Rectal smooth muscle tissue (tissue), 1 donor: ENCODE data around the gene BEND2.
"Not testable (repeated sequence)": the region's sequence is repeated elsewhere in the genome, so short reads cannot be mapped to it uniquely, and the experiment has no call there.

Experiments used
- H3K27ac ChIP-seq: one replicate; pipeline ENCODE4 v1.7.0; 2013; ENCODE audit warnings: low read depth, low read length, inconsistent platforms
- H3K27me3 ChIP-seq: one replicate; pipeline ENCODE4 v1.7.0; 2013; ENCODE audit warnings: low read length; ENCODE audit not compliant: control insufficient read depth, insufficient read depth
- H3K36me3 ChIP-seq: one replicate; pipeline ENCODE4 v1.7.0; 2013; ENCODE audit warnings: low read length; ENCODE audit not compliant: control insufficient read depth, insufficient read depth
- H3K4me1 ChIP-seq: one replicate; pipeline ENCODE4 v1.7.0; 2013; ENCODE audit warnings: low read length; ENCODE audit not compliant: control insufficient read depth, insufficient read depth
- H3K4me3 ChIP-seq: one replicate; pipeline ENCODE4 v1.7.0; 2013; ENCODE audit warnings: low read length
- H3K9ac ChIP-seq: one replicate; pipeline ENCODE4 v1.7.0; 2013; ENCODE audit warnings: low read length

The BEND2 gene

GRCh38 chrX:18220786-18221185 is at the start of gene BEND2:
Gene BEND2, minus strand, starts transcription at chrX:18220886. Its CDS starts 136 bp downstream, at chrX:18220750.
- H3K4me3 ChIP-seq: no peak within 1 kb of the TSS
- no peaks in the 10 kb centered on the region for H3K27me3 ChIP-seq
- no peak within 1 kb of the TSS for H3K27ac ChIP-seq
- no peaks in the 10 kb centered on the region for H3K4me1 ChIP-seq
- H3K9ac ChIP-seq: no peak within 1 kb of the TSS
- H3K36me3 ChIP-seq: no peaks in the 10 kb centered on the region

- Histone ChIP-seq H3K4me3 (no peak overlapping the region), H3K36me3 (no peaks in the 10 kb centered on the region), H3K9ac (no peak overlapping the region), H3K27ac (no peak overlapping the region), H3K27me3 (no peaks in the 10 kb centered on the region), H3K4me1 (no peaks in the 10 kb centered on the region)
Measured at GRCh38 chrX:18255059-18255458, 34.4 kb upstream of the BEND2 start.

- Histone ChIP-seq H3K4me3 (no peak overlapping the region), H3K36me3 (no peaks in the 10 kb centered on the region), H3K4me1 (no peaks in the 10 kb centered on the region), H3K27me3 (no peaks in the 10 kb centered on the region), H3K9ac (no peak overlapping the region), H3K27ac (no peak overlapping the region)
Measured at GRCh38 chrX:18252644-18253359, 32.1 kb upstream of the BEND2 start.

- not testable (repeated sequence) for H3K27me3 ChIP-seq, H3K27ac ChIP-seq, H3K9ac ChIP-seq, H3K4me3 ChIP-seq, H3K36me3 ChIP-seq, H3K4me1 ChIP-seq
Measured at GRCh38 chrX:18229646-18230045, 9.0 kb upstream of the BEND2 start.

GRCh38 chrX:18228069-18228468 is 7.4 kb upstream of the BEND2 start:
- H3K9ac ChIP-seq: no peak overlapping the region
- H3K36me3 ChIP-seq: no peaks in the 10 kb centered on the region
- no peaks in the 10 kb centered on the region for H3K4me1 ChIP-seq
- H3K27me3 ChIP-seq: no peaks in the 10 kb centered on the region
- H3K27ac ChIP-seq: no peak overlapping the region
- no peak overlapping the region for H3K4me3 ChIP-seq

- Histone ChIP-seq H3K27ac (no peak overlapping the region), H3K9ac (no peak overlapping the region), H3K4me3 (no peak overlapping the region), H3K4me1 (no peaks in the 10 kb centered on the region), H3K36me3 (no peaks in the 10 kb centered on the region), H3K27me3 (no peaks in the 10 kb centered on the region)
Measured at GRCh38 chrX:18227458-18227857, 6.8 kb upstream of the BEND2 start.

- Histone ChIP-seq H3K27me3 (no peaks in the 10 kb centered on the region), H3K4me1 (no peaks in the 10 kb centered on the region), H3K36me3 (no peaks in the 10 kb centered on the region), H3K9ac (no peak overlapping the region), H3K27ac (no peak overlapping the region), H3K4me3 (no peak overlapping the region)
Measured at GRCh38 chrX:18210470-18210869, 10.2 kb downstream of the BEND2 start.

GRCh38 chrX:18206657-18207056 is 14.0 kb downstream of the BEND2 start:
- no peaks in the 10 kb centered on the region for H3K36me3 ChIP-seq
- no peak overlapping the region for H3K27ac ChIP-seq
- H3K4me3 ChIP-seq: no peak overlapping the region
- H3K27me3 ChIP-seq: no peaks in the 10 kb centered on the region
- no peaks in the 10 kb centered on the region for H3K4me1 ChIP-seq
- H3K9ac ChIP-seq: no peak overlapping the region

- no peaks in the 10 kb centered on the region for H3K27me3 ChIP-seq
- no peaks in the 10 kb centered on the region for H3K36me3 ChIP-seq
- H3K9ac ChIP-seq: no peak overlapping the region
- H3K4me1 ChIP-seq: no peaks in the 10 kb centered on the region
- no peak overlapping the region for H3K4me3 ChIP-seq
- no peak overlapping the region for H3K27ac ChIP-seq
Measured at GRCh38 chrX:18203631-18204030, 17.1 kb downstream of the BEND2 start.

- Histone ChIP-seq H3K4me1 (no peaks in the 10 kb centered on the region), H3K9ac (no peak overlapping the region), H3K36me3 (no peaks in the 10 kb centered on the region), H3K4me3 (no peak overlapping the region), H3K27ac (no peak overlapping the region), H3K27me3 (no peaks in the 10 kb centered on the region)
Measured at GRCh38 chrX:18194688-18195087, 26.0 kb downstream of the BEND2 start.

- Histone ChIP-seq H3K4me1 (no peaks in the 10 kb centered on the region), H3K9ac (no peak overlapping the region), H3K36me3 (no peaks in the 10 kb centered on the region), H3K27me3 (peaks cover 6% of the 10 kb centered on the region), H3K4me3 (no peak overlapping the region), H3K27ac (no peak overlapping the region)
Measured at GRCh38 chrX:18179446-18179845, 41.2 kb downstream of the BEND2 start.

GRCh38 chrX:18174971-18175370 is 45.7 kb downstream of the BEND2 start:
- no peaks in the 10 kb centered on the region for H3K36me3 ChIP-seq
- no peak overlapping the region for H3K9ac ChIP-seq
- peaks cover 2% of the 10 kb centered on the region for H3K27me3 ChIP-seq
- no peaks in the 10 kb centered on the region for H3K4me1 ChIP-seq
- H3K27ac ChIP-seq: no peak overlapping the region
- no peak overlapping the region for H3K4me3 ChIP-seq

GRCh38 chrX:18174209-18174608 is 46.5 kb downstream of the BEND2 start:
- H3K36me3 ChIP-seq: no peaks in the 10 kb centered on the region
- H3K27ac ChIP-seq: no peak overlapping the region
- no peak overlapping the region for H3K4me3 ChIP-seq
- H3K9ac ChIP-seq: no peak overlapping the region
- H3K27me3 ChIP-seq: peaks cover 2% of the 10 kb centered on the region
- H3K4me1 ChIP-seq: no peaks in the 10 kb centered on the region
